Osteoblast (primary cell): ENCODE measurements around the gene GFOD2. TPM values are rescaled to one million over a fixed set of nuclear protein-coding genes. Genes with fewer than 3 reads are reported as not detected.

Source experiments
- DNase-seq: peaks from one replicate; pipeline ENCODE4 v3.0.0; 2011; ENCODE audit warnings: low spot score, mixed read lengths; ENCODE audit not compliant: insufficient read length; ENCODE audit errors: missing footprints
- H2AFZ ChIP-seq: 2 replicates; pipeline ENCODE4 v1.6.0; 2011; ENCODE audit warnings: mild to moderate bottlenecking, low read length
- H3K27ac ChIP-seq: 2 replicates; pipeline ENCODE4 v1.5.1; 2011; ENCODE audit warnings: mild to moderate bottlenecking, low read depth, low read length, moderate library complexity
- H3K27me3 ChIP-seq: 2 replicates; pipeline ENCODE4 v1.6.0; 2012; ENCODE audit warnings: mild to moderate bottlenecking, control low read depth, inconsistent platforms, low read length, moderate library complexity; ENCODE audit not compliant: insufficient read depth
- H3K36me3 ChIP-seq: 2 replicates; pipeline ENCODE4 v1.5.1; 2011; ENCODE audit warnings: mild to moderate bottlenecking, low read length, control low read depth, moderate library complexity; ENCODE audit not compliant: insufficient read depth
- H3K4me1 ChIP-seq: 2 replicates; pipeline ENCODE4 v1.5.1; 2011; ENCODE audit warnings: mild to moderate bottlenecking, low read length, control low read depth, moderate library complexity; ENCODE audit not compliant: insufficient read depth
- H3K4me2 ChIP-seq: 2 replicates; pipeline ENCODE4 v1.6.0; 2011; ENCODE audit warnings: mild to moderate bottlenecking, low read length; ENCODE audit not compliant: insufficient read depth
- H3K4me3 ChIP-seq: fragments of 200-600 bp; sonication (generic); 3 replicates; pipeline ENCODE4 v1.5.1; 2012; ENCODE audit warnings: mild to moderate bottlenecking, low read length, inconsistent platforms; ENCODE audit not compliant: insufficient read depth
- H3K79me2 ChIP-seq: 2 replicates; pipeline ENCODE4 v1.6.0; 2012; ENCODE audit warnings: mild to moderate bottlenecking, low read length, control low read depth, inconsistent platforms; ENCODE audit not compliant: insufficient read depth
- H3K9me3 ChIP-seq: 2 replicates; pipeline ENCODE4 v1.5.1; 2011; ENCODE audit warnings: low read depth, low read length, control low read depth
- H4K20me1 ChIP-seq: 2 replicates; pipeline ENCODE4 v1.6.0; 2012; ENCODE audit warnings: mild to moderate bottlenecking, low read length, control low read depth; ENCODE audit not compliant: insufficient read depth
- CTCF ChIP-seq: IDR thresholded peaks from 2 replicates; pipeline ENCODE4 v1.5.1; 2011; ENCODE audit warnings: mild to moderate bottlenecking, low read depth, low read length, moderate library complexity; ENCODE audit errors: extremely low read depth
- total RNA-seq: library from RNA; depleted of rRNA; stranded (reverse); fragments of >200 nt; gene quantifications from 2 replicates; pipeline ENCODE4 v1.2.3, GENCODE V29; 2012

The GFOD2 gene
- 15.9 and 19.4 TPM in 2 replicates for total RNA-seq

GRCh38 chr16:67719048-67719777 is at the start of gene GFOD2:
Gene GFOD2, minus strand, starts transcription at chr16:67719316. Its CDS starts 33,601 bp downstream, at chr16:67685715.
- peak; percentile 100 for DNase-seq
- H3K9me3 ChIP-seq = no peaks in the 10 kb centered on the region
- H2AFZ ChIP-seq = peak within 1 kb of the TSS; percentile 89
- peak within 1 kb of the TSS; percentile 94 for H3K27ac ChIP-seq
- H4K20me1 ChIP-seq = peaks cover 13% of the 10 kb centered on the region
- H3K4me1 ChIP-seq = peaks cover 32% of the 10 kb centered on the region
- peak within 1 kb of the TSS; percentile 95 for H3K4me3 ChIP-seq
- peak within 1 kb of the TSS; percentile 100 for H3K4me2 ChIP-seq
- H3K79me2 ChIP-seq = peaks cover 49% of the 10 kb centered on the region
- H3K27me3 ChIP-seq = no peaks in the 10 kb centered on the region
- no peak for TF ChIP-seq CTCF
- H3K36me3 ChIP-seq = peaks cover 4% of the 10 kb centered on the region

- Histone ChIP-seq H3K27me3 (no peaks in the 10 kb centered on the region), H4K20me1 (peaks cover 5% of the 10 kb centered on the region), H3K79me2 (peaks cover 8% of the 10 kb centered on the region), H3K4me2 (no peak overlapping the region), H3K4me1 (no peaks in the 10 kb centered on the region), H3K4me3 (no peak overlapping the region), H2AFZ (no peak overlapping the region), H3K27ac (no peak overlapping the region), H3K9me3 (no peaks in the 10 kb centered on the region), H3K36me3 (peaks cover 4% of the 10 kb centered on the region)
- DNase-seq = peak; percentile 77
- no peak for TF ChIP-seq CTCF
Measured at GRCh38 chr16:67767953-67768352, 48.8 kb upstream of the GFOD2 start.

- H3K27ac ChIP-seq = no peak overlapping the region
- H3K36me3 ChIP-seq = no peaks in the 10 kb centered on the region
- TF ChIP-seq CTCF = no peak
- H3K4me3 ChIP-seq = no peak overlapping the region
- no peak for DNase-seq
- no peaks in the 10 kb centered on the region for H3K4me1 ChIP-seq
- H3K4me2 ChIP-seq = no peak overlapping the region
- peaks cover 5% of the 10 kb centered on the region for H4K20me1 ChIP-seq
- no peak overlapping the region for H2AFZ ChIP-seq
- H3K79me2 ChIP-seq = no peaks in the 10 kb centered on the region
- no peaks in the 10 kb centered on the region for H3K27me3 ChIP-seq
- H3K9me3 ChIP-seq = no peaks in the 10 kb centered on the region
Measured at GRCh38 chr16:67766291-67766690, 47.2 kb upstream of the GFOD2 start.

- Histone ChIP-seq H4K20me1 (peaks cover 5% of the 10 kb centered on the region), H3K36me3 (no peaks in the 10 kb centered on the region), H3K4me2 (no peak overlapping the region), H3K79me2 (no peaks in the 10 kb centered on the region), H3K4me1 (no peaks in the 10 kb centered on the region), H3K4me3 (no peak overlapping the region), H3K27ac (no peak overlapping the region), H2AFZ (no peak overlapping the region), H3K9me3 (no peaks in the 10 kb centered on the region), H3K27me3 (no peaks in the 10 kb centered on the region)
- no peak for DNase-seq
- no peak for TF ChIP-seq CTCF
Measured at GRCh38 chr16:67764158-67764667, 45.1 kb upstream of the GFOD2 start.
